Activated CD4-positive, alpha-beta T cell treated with anti-CD3 and anti-CD28 coated beads, Interleukin-2, amount 50 U/mL, for 1 hour (primary cell): ENCODE measurements around the gene TTC14.
"Not testable (repeated sequence)": the region's sequence is repeated elsewhere in the genome, so short reads cannot be mapped to it uniquely, and the experiment has no call there.

ENCODE experiments used
- DNase-seq: peaks from one replicate; pipeline ENCODE4 v3.0.0-alpha.2; 2020

Gene TTC14, protein sequence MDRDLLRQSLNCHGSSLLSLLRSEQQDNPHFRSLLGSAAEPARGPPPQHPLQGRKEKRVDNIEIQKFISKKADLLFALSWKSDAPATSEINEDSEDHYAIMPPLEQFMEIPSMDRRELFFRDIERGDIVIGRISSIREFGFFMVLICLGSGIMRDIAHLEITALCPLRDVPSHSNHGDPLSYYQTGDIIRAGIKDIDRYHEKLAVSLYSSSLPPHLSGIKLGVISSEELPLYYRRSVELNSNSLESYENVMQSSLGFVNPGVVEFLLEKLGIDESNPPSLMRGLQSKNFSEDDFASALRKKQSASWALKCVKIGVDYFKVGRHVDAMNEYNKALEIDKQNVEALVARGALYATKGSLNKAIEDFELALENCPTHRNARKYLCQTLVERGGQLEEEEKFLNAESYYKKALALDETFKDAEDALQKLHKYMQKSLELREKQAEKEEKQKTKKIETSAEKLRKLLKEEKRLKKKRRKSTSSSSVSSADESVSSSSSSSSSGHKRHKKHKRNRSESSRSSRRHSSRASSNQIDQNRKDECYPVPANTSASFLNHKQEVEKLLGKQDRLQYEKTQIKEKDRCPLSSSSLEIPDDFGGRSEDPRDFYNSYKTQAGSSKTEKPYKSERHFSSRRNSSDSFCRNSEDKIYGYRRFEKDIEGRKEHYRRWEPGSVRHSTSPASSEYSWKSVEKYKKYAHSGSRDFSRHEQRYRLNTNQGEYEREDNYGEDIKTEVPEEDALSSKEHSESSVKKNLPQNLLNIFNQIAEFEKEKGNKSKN

DNA sequence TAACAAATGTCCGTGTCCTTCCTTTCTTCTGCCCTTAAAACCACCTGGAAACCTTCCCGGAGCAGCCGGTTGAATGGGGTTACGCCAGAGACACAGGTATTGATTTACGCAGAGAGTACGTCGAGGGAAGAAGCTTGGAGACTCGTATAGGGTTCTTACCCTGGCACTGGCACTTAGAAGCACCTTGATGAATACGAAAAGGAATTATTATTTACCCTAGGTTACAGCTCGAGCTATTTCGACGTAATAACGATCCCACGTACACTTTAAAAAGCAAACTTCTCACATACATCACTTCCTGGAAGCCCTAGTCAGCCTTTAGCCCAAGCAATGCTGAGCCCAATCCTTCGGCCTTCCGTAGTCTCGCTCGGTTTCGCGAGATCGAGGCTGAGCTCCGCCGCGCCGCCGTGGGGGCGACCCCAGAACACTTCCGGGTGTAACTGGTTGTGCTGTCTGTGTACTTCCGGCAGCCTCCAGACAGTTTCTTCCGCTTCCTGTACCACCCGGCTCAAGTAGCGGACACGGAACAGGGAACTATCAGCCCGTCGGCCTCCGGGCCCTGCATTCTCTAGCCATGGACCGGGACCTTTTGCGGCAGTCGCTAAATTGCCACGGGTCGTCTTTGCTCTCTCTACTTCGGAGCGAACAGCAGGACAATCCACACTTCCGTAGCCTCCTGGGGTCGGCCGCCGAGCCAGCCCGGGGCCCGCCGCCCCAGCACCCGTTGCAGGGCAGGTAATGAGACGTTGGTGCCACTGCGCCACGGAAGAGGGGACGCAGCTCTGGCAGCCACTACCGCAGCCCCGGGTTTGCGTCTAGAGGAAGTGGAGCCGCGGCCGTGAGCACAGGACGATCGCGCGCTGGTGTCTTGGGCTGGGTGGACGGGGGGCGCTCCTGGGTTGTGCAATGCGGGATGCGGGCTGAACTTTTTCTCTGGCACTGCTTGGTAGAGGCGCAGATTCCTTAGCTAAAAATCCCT, at the start of gene TTC14:
TTC14 (plus strand) TSS at position 476 of the 979 bp plus-strand sequence; CDS start at position 575, 99 bp downstream.
- peak; percentile 91 for DNase-seq

DNA sequence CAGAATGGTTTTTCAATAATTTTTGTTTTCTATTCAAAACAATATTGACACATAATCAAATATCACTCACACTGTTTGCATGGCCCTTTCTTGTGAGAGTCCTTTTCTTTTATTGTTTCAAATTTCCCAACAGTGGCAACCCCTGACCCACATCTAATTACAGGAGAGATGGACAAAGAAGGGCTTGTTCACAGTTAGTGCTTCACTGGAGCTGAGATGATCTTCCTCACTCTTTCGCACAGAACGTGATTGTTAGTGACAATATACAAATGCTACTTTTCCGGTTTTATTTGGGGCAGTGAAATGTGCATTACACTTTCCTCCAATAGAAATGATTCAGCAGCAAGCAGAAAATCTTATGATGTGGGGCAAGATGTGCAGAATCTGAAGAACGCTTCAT, 38.6 kb upstream of the TTC14 start:
- no peak for DNase-seq

DNA sequence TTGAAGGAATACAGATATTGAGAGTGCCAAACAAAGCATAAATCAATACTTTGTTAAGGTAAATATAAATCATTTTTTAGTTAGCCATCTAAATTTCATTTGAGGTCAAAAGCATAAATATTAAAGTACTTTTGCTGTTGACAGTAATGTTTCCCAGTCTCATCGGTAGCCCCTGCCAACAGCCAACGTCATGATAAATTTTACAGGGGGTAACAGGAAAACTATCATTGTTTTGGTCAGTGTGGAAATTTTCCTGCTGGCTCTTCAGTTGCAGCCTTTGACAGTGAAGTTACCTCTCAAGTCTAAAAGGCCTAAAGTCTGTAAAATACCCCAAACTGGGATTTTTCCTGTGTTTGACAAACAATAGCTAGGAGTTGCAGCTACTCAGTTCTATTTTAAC, 37.3 kb upstream of the TTC14 start:
- DNase-seq: no peak

DNA sequence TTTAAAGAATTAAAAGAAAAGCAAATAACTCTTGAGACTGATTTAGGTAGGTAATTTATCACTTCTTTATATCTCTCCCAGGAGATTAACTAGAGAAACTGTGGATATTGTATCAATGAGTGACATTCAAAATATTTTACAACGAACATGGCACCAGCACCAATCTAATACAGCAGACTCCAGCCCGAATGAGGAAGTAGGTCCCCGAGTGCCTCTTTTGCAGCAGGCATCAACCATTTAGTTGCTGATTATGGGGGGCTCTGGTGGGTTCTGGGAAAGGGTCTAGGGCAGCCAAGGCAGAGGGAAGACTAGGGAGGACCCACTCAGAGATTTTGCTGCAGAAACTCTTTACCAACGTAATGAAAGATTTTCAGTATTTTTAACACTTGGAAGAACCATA, 31.7 kb upstream of the TTC14 start:
- no peak for DNase-seq

DNA sequence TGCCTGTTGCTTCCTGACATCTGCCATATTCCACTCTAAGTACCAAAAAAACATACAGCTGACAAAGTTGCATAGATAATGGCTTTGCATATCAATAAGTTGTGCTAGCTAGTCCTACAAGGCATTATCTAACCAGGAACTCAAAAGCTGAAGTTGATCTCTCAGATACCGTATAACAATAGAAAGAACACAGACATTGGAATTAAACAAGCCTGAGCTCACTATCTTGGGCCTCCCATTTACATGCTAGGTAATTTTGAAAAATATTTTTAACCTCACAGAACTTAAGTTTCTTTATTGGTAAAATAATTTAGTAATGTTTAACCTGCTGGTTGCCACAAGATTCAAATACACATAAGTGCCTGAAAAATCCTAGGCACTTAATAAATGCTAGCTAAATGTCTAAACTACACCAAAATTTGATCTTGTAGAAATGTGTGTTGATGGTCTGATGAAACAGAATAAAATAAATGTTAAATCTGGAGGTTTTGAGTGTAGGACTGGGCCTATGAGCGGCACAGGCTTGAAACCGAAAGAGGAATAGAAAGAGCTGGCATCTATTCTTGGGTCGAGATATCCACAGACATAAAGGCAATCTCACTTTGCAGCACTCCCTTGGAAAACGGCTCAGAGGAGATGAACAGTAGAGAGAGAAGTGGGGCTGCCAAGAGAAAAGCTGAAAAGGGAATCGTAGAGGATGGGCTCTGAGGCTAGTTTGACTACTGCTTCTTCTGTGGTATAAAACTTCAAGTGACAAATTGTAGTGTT, 29.9 kb upstream of the TTC14 start:
- DNase-seq: no peak

DNA sequence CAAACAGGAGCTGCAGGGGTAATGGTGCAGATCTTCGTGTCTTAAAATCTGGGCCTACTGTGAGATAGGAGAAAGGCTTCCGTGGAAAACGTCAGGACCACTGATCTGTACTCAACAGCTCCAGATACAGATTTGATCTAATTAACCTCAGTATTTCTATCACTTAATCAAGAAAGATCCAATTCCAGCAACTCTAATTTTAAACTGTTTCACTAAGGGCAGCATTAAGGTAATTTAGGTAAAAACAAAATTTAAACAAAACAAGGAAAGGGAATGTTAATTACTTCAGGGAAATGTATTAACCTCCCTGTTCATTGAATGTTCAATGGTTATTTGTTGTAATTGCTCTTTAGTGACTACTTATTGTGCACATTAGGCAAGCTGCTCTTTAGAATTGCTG, 26.4 kb upstream of the TTC14 start:
- DNase-seq: no peak

DNA sequence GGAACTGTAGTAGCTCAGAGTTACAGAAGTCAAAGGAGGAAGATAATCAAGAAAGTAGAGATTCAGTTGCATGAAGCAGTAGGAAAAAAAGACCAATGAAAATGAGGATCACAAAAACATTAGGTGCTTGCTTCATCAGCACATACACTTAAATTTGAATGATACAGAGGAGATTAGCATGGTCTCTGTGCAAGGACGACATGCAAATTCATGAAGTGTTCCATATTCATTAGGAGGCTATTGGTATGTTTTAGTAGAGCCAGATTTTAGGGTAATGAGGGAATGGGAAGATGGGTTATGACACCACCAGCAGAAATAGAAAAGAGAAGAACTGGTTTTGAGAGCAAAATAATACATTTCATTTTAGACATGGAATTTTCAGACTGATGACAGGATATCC, 21.0 kb upstream of the TTC14 start:
- DNase-seq: no peak

DNA sequence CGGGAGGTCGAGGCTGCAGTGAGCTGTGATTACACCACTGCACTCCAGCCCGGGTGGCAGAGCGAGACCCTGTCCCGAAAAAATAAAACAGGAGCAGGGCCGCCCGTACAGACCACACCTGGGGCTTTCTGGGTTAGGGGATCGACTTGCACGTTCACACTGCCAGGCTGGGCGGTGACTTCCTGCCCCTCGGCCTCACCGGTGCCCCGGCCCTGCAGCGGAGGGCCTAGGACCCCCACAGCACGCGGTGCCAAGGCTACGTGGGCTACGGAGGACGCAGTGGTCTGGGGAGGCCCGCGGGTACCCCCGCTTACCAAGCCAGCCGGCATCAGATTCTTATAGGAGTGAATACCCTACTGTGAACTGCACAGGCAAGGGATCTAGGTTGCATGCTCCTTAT, 11.6 kb upstream of the TTC14 start:
- no peak for DNase-seq

DNA sequence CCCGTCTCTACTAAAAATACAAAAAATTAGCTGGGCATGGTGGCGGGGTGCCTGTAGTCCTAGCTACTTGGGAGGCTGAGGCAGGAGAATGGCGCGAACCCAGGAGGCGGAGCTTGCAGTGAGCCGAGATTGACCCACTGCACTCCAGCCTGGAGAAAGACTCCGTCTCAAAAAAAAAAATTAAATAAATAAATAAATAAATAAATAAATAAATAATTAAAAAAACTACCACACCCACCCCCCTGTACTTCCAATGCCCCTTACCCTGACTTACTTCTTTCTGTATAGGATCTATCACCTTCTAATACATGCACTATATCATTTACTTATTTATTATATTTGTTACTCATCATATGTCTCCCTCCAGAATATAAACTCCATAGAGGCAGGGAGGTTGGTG, 8.3 kb upstream of the TTC14 start:
- DNase-seq: not testable (repeated sequence)

DNA sequence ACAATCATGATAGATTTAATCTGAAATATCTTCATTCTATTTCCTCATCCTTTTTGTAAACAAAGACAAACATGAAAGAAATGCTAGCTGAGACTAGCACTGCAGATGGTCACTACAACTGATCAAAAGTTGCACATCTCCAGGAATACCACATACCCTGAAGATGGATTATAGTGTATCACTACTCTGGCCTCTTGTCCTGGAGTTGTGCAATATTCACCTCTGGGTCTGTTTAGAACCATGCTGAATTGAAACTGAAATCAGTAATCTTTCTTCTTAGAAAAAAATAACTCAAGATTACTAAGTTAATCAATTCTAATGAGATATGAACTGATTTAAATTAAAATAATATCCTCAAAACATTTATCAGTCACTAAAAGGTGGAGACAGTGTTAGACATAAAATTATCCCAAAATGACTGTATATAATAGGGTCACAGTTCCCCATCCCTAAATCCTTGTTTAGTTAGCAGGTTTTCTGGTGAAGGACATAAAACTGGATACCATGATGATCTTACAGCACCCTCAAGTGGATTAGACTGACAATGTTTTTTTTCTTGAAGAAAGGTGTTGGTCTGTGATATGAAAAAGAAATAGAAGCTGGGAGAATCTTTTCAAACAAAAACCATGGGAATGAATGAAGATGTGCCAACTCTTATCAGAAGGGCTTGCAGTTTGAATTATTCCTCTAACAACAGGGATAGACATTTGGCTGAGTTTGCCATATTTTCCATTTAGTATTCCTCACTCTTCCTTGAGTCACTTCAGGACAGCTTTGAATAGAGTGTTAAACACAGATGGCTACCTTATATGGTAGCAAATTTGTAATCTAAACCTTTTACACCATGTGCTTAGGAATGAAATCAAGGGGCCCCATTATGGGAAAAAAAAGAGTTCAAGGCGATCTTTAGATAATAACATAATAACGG, 7.1 kb upstream of the TTC14 start:
- DNase-seq: no peak

DNA sequence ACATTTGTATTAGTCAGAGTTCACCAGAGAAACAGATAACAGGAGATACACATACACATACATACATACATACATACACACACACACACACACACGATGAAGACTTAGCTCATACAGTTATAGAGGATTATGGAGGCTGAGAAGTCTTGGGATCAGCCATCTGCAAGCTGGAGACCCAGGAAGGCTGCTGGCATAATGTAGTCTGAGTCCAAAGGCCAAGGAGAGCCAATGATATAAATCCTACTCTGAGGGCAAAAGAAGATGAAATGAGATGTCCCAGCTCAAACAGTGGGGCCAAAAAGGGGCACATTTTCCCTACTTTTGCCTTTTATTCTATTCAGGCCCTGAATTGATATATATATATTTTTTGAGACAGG, 6.4 kb upstream of the TTC14 start:
- DNase-seq: no peak

DNA sequence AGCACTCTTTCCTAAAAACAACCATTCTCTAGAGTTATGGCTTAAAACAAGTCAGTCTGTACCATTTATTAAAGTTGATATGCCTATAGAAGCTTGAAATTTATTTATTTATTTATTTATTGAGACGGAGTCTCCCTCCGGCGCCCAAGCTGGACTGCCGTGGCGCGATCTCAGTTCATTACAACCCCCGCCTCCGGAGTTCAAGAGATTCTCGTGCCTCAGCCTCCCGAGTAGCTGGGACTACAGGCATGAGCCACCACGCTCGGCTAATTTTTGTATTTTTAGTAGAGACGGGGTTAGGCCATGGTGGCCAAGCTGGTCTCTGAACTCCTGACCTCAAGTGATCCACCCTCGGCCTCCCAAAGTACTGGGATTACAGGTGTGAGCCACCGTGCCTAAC, 1.5 kb upstream of the TTC14 start:
- DNase-seq: no peak

DNA sequence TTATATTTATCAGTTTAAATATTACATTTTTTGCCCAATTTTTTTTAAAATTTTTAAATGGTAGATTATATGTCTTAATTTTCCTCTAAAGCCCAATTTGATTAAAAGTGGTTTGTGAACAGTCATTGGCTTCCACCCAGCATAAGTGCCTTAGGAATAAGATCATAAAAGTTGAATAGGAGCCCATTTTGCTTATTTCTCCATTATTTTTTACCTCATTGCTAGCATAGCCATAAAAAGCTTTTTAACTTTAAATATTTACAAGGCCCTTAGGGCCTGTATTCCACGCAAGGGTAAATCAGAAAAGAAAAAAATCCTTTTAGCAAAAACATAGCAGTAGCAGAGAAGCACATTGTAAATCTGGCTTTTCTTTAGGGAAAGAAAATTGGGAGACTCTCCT, 9.0 kb downstream of the TTC14 start:
- DNase-seq: no peak

DNA sequence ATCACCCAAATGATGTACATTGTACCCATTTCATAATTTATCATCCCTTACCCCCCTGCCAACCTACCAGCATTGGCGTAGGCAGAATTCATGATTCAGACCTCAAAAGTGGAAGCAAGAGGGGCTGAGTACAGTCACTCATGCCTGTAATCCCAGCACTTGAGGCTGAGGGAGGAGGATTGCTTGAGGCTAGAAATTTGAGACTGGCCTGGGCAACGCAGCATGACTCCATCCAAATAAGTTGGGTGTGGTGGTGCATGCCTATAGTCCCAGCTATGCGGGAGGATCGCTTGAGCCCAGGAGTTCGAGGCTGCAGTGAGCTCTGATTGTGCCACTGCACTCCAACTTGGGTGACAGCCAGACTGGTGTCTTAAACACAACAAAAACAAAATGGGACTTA, 10.4 kb downstream of the TTC14 start:
- no peak for DNase-seq

DNA sequence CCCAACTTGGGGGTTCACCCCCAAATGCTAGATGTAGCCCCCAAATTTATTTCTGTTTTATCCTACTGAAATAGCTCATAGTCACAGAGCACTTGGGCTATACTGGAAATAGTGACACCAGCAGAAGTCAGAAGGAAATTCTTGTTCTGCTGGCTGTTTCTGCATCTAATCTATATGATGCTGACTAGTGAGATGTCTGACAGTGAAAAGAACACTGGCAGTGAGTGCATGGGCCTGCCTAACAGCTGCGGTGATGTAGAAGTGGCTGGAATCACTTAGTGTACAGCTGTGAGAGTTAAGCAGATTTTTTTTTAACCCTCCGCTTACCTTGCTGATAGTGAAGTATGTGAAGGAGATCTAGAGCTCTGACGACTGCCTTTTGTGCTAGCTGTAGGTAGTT, 14.0 kb downstream of the TTC14 start:
- no peak for DNase-seq

DNA sequence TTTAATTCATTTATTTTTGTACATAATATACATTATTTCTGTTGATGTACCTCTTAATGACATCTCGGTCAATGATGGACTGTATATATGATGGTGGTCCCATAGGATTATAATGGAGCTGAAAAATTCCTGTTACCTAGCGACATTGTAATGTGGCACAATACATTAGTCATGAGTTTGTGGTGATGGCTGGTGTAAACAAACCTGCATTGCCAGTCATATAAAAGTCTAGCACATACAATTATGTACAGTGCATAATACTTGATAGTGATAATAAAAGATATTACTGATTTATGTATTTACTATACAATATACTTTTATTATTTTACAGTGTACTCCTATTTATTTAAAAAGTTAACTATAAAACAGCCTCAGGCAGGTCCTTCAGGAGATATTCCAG, 15.1 kb downstream of the TTC14 start:
- no peak for DNase-seq

DNA sequence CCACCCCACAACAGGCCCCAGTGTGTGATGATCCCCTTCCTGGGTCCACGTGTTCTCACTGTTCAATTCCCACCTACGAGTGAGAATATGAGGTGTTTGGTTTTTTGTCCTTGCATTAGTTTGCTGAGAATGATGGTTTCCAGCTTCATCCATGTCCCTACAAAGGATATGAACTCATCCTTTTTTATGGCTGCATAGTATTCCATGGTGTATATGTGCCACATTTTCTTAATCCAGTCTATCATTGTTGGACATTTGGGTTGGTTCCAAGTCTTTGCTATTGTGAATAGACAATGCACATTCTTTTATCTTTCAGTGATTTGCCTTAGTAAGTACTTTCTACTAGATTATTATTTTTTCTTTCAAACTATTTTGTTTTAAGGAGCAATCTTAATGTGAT, 16.6 kb downstream of the TTC14 start:
- DNase-seq: not testable (repeated sequence)

DNA sequence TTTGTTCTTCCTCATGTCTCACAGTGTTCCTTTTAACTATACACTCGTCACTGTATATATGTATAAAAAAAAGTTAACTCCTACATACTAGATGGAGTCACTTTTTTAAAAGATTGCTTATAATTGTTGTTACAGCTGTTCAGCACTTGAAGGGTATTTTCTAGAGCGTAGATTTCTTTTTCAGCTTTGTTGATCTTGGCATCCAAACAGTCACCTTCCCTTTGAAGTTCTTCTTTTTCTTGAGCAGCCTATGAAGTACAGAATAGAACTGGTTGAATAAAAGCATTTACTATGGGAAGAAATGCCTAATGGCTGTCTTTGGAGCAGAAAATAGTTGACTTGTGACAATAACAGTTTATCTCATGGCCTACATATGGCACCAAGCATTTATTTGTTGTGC, 17.8 kb downstream of the TTC14 start:
- DNase-seq: no peak

DNA sequence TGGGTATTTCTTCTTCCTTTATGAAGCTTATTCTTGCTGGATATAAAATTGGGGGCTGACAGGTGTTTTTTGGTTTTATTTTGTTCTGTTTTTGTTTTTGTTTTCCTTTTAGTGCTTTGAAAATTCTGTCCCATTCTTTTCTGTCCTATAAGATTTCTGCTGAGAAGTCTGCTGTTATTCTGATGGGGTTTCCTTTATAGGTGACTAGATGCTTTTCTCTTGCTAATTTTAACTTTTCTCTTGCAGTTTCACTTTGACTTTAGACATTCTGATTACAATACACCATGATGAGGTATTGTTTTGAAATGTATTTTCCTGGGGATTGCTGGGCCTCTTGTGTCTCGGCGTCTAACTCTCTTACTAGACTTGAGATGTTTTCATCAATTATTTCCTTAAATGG, 22.8 kb downstream of the TTC14 start:
- no peak for DNase-seq

DNA sequence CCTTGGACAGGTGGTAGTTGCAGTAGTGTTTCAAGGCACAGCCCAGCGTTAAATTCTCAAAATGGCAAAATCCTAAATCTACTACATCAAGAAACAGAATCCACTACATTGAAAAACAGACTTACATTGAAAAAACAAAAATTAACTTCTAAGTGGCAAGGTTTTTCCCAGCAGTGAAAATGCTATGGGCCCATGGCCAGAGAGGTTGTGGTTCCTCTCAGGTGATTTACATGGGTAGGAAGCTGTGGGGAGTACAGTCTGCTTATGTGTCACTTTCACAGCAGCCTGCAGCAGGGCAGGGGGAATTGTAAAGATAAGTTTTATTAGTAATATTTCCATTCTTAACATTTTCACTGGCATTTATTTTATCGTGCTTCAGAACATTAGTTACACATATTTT, 24.9 kb downstream of the TTC14 start:
- DNase-seq: no peak

DNA sequence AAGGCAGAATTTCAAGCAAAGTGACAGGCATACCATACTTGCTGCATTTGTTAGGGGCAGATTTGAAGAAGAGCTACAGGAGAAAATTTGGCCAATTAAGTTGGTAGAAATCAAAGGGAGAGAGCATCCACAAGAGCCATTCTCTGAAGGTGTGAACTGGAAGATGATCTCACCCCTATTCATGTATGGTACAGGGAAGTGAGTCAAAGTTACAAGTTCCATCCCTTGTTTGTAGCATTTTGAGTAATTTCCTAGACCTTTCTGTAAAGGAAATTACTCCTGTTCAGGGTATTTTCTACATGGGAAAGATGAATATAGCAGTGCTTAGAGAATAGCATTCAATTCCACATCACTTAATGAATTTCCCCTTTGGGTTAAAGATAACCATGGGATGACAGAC, 28.4 kb downstream of the TTC14 start:
- DNase-seq: no peak
